Measurements from ENCODE around the gene PIK3R3. TPM values are rescaled to one million over a fixed set of nuclear protein-coding genes. Genes with fewer than 3 reads are reported as not detected.

The PIK3R3 gene
- total RNA-seq, 1 experiment from 2014 or later: 12.4 TPM

DNA sequence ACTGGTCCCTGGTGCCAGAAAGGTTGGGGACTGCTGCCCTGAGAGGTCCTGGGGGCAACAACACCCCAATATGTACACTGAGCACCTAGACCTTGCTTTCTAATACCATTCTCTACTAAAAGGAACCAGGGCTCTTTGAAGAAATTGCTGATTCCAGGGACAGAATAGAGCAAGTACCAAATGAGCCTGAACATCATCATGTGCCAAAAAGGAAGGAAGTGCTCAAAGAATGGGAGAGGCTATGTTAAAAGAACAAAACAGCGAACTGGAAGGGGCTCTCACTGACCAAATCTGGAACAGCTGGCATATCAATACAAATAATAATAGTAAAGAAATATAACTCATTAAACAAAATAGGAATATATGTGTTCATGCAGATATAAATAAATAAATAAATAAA, 50.8 kb downstream of the PIK3R3 start:
- no peak overlapping the region for H2BK120ac ChIP-seq (ENCODE audit: low read depth, low read length, poor library complexity, severe bottlenecking)
- no peak overlapping the region for H3K4me3 Mint-ChIP-seq

More for the DNA sequence above, 50.8 kb downstream of the PIK3R3 start:
- Histone ChIP-seq H3K79me2 (ENCODE audit: insufficient read depth, low read length) (no peaks in the 10 kb centered on the region), H3K23me2 (ENCODE audit: insufficient read length, low read depth, low read length, poor library complexity, severe bottlenecking) (no peaks in the 10 kb centered on the region), H2BK15ac (ENCODE audit: low read depth, low read length) (no peak overlapping the region), H3K9me3 (ENCODE audit: control insufficient read depth, low read depth, low read length) (no peaks in the 10 kb centered on the region), H2AK5ac (ENCODE audit: insufficient read length, low read length) (no peak overlapping the region), H3K27ac (ENCODE audit: insufficient read length, low read depth, low read length) (no peak overlapping the region), H4K8ac (replicated peaks; ENCODE audit: insufficient read length, low read depth, low read length) (no peak overlapping the region), H2AFZ (ENCODE audit: low read length) (no peak overlapping the region), H4K91ac (ENCODE audit: insufficient read length, low read depth, low read length) (no peak overlapping the region), H4K20me1 (ENCODE audit: control insufficient read depth, insufficient read depth, insufficient read length) (no peaks in the 10 kb centered on the region), H3K27me3 (ENCODE audit: insufficient read depth, low read length) (no peaks in the 10 kb centered on the region), H2BK20ac (ENCODE audit: low read depth, low read length, poor library complexity, severe bottlenecking) (no peak overlapping the region), H3T11ph (ENCODE audit: low read length) (no peak overlapping the region), H2BK5ac (ENCODE audit: insufficient read length, low read length) (no peak overlapping the region), H2BK12ac (ENCODE audit: insufficient read length, low read depth, low read length) (no peak overlapping the region), H3K79me1 (ENCODE audit: insufficient read depth, low read depth, low read length, poor library complexity, severe bottlenecking) (no peaks in the 10 kb centered on the region), H3K4me1 (ENCODE audit: insufficient read depth, low read length) (no peaks in the 10 kb centered on the region), H3K4ac (ENCODE audit: low read depth, low read length) (no peak overlapping the region), H3K56ac (ENCODE audit: insufficient read length, low read depth, low read length) (no peak overlapping the region), H3K23ac (ENCODE audit: insufficient read length, low read depth, low read length) (no peak overlapping the region), H3K18ac (ENCODE audit: insufficient read length, low read depth, low read length) (no peak overlapping the region), H3K14ac (ENCODE audit: insufficient read depth, low read length) (no peak overlapping the region), H3K4me2 (ENCODE audit: insufficient read depth, insufficient read length, low read length) (no peak overlapping the region), H3K9ac (ENCODE audit: extremely low read depth, insufficient read length, low read length) (no peak overlapping the region), H4K5ac (ENCODE audit: insufficient read length, low read depth, low read length) (no peak overlapping the region)
- peaks cover 2% of the 10 kb centered on the region in 2 experiments for H3K4me1 Mint-ChIP-seq
- H3K9me3 Mint-ChIP-seq: no peaks in the 10 kb centered on the region
- DNase-seq: no peak
- no CpG with 5 or more reads among the region's 1 CpG for WGBS (ENCODE audit: extremely low coverage, insufficient read length, low lambda C conversion rate)
- H3K27me3 Mint-ChIP-seq (ENCODE audit: low read depth): no peaks in the 10 kb centered on the region
- TF ChIP-seq, protein P1, sequence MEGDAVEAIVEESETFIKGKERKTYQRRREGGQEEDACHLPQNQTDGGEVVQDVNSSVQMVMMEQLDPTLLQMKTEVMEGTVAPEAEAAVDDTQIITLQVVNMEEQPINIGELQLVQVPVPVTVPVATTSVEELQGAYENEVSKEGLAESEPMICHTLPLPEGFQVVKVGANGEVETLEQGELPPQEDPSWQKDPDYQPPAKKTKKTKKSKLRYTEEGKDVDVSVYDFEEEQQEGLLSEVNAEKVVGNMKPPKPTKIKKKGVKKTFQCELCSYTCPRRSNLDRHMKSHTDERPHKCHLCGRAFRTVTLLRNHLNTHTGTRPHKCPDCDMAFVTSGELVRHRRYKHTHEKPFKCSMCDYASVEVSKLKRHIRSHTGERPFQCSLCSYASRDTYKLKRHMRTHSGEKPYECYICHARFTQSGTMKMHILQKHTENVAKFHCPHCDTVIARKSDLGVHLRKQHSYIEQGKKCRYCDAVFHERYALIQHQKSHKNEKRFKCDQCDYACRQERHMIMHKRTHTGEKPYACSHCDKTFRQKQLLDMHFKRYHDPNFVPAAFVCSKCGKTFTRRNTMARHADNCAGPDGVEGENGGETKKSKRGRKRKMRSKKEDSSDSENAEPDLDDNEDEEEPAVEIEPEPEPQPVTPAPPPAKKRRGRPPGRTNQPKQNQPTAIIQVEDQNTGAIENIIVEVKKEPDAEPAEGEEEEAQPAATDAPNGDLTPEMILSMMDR (conservative IDR thresholded peaks at IDR 0.05): no peak
- H3K36me3 Mint-ChIP-seq (ENCODE audit: insufficient read depth in 1 of 3, low read depth in 3 of 3): 0 out of 7 replicates have a peak, but pooled peaks cover 0 to 2% (median 0%) of the 10 kb centered on the region in 3 experiments
- no peak overlapping the region for H3K27ac Mint-ChIP-seq

All from H9 (cell line).